ENCODE results near the gene SDK2.
A peak's percentile ranks its signal among the peaks of the same experiment; 100 is the strongest.

The SDK2 gene

GRCh38 chr17:73308017-73308823 lies 336.0 kb downstream of the SDK2 start (continued):
- TF ChIP-seq KLF10 (tag by site-specific recombination; IDR thresholded peaks at IDR 0.05), result no peak
- TF ChIP-seq ZNF184 (tag by site-specific recombination; IDR thresholded peaks at IDR 0.05), result no peak
- 0 out of 2 replicates have a peak, but pooled peaks have one; percentile 12 for TF ChIP-seq ZBTB48 (tag by site-specific recombination; IDR thresholded peaks at IDR 0.05)
- no peak for TF ChIP-seq ZNF280D (tag by site-specific recombination; IDR thresholded peaks at IDR 0.05)
- no peak for TF ChIP-seq ZNF529 (tag by site-specific recombination; IDR thresholded peaks at IDR 0.05; ENCODE audit: insufficient replicate concordance)
- TF ChIP-seq SETDB1 (IDR thresholded peaks at IDR 0.05; ENCODE audit: insufficient read length, low read length), result no peak
- TF ChIP-seq ZBTB49 (tag by site-specific recombination; IDR thresholded peaks at IDR 0.05; ENCODE audit: low read depth), result no peak
- TF ChIP-seq ZNF76 (tag by site-specific recombination; IDR thresholded peaks at IDR 0.05; ENCODE audit: borderline replicate concordance, low read depth), result no peak
- no peak for TF ChIP-seq GFI1B (tag by site-specific recombination; IDR thresholded peaks at IDR 0.05)
- peak; percentile 64 for TF ChIP-seq EGR2 (tag by site-specific recombination; IDR thresholded peaks at IDR 0.05; ENCODE audit: low read depth)
- no peak for TF ChIP-seq ZNF423 (tag by site-specific recombination; IDR thresholded peaks at IDR 0.05)
- TF ChIP-seq ZNF449 (tag by site-specific recombination; IDR thresholded peaks at IDR 0.05), result peak; percentile 48; the same call in 1 of the 2 replicates
- no peak for TF ChIP-seq ZNF404 (tag by site-specific recombination; IDR thresholded peaks at IDR 0.05)
- TF ChIP-seq ZXDB (tag by site-specific recombination; IDR thresholded peaks at IDR 0.05), result peak; percentile 37
- TF ChIP-seq OSR2 (tag by site-specific recombination; IDR thresholded peaks at IDR 0.05), result no peak
- no peak for TF ChIP-seq TSHZ1 (tag by site-specific recombination; IDR thresholded peaks at IDR 0.05; ENCODE audit: borderline replicate concordance)
- no peak for TF ChIP-seq ZNF132 (tag by site-specific recombination; IDR thresholded peaks at IDR 0.05; ENCODE audit: borderline replicate concordance)
- no peak for TF ChIP-seq ZNF843 (tag by site-specific recombination; IDR thresholded peaks at IDR 0.05)
- TF ChIP-seq RBAK (tag by site-specific recombination; IDR thresholded peaks at IDR 0.05), result no peak
- TF ChIP-seq ZNF202 (tag by site-specific recombination; IDR thresholded peaks at IDR 0.05; ENCODE audit: borderline replicate concordance), result no peak
- TF ChIP-seq ZNF394 (tag by site-specific recombination; IDR thresholded peaks at IDR 0.05; ENCODE audit: borderline replicate concordance), result no peak
- no peak for TF ChIP-seq ZNF530 (tag by site-specific recombination; IDR thresholded peaks at IDR 0.05; ENCODE audit: low read depth)
- no peak for TF ChIP-seq ZNF433 (tag by site-specific recombination; IDR thresholded peaks at IDR 0.05; ENCODE audit: low read depth)
- TF ChIP-seq YY1 (tag by site-specific recombination; IDR thresholded peaks at IDR 0.05), result no peak
- no peak for TF ChIP-seq PRDM4 (tag by site-specific recombination; IDR thresholded peaks at IDR 0.05)
- TF ChIP-seq ZNF792 (tag by site-specific recombination; IDR thresholded peaks at IDR 0.05), result no peak
- no peak for TF ChIP-seq ZBTB1 (tag by site-specific recombination; IDR thresholded peaks at IDR 0.05)
